ENCODE results near the gene HUS1. TPM values are rescaled to one million over a fixed set of nuclear protein-coding genes. Genes with fewer than 3 reads are reported as not detected.
"Not testable (repeated sequence)": the region's sequence is repeated elsewhere in the genome, so short reads cannot be mapped to it uniquely, and the experiment has no call there.

The HUS1 gene
- total RNA-seq, 4 donors from 2014 or later = 11.5 to 15.6 (median 13.7) TPM

- Histone ChIP-seq H3K27me3 (peaks cover 0 to 12% (median 0%) of the 10 kb centered on the region in 4 donors), H3K4me1 (peaks cover 0 to 2% (median 0%) of the 10 kb centered on the region in 4 donors)
- intact Hi-C loops (cut with DNase I) = no loop called here
Observed at GRCh38 chr7:48006866-48007265, 27.5 kb upstream of the HUS1 start.

DNA sequence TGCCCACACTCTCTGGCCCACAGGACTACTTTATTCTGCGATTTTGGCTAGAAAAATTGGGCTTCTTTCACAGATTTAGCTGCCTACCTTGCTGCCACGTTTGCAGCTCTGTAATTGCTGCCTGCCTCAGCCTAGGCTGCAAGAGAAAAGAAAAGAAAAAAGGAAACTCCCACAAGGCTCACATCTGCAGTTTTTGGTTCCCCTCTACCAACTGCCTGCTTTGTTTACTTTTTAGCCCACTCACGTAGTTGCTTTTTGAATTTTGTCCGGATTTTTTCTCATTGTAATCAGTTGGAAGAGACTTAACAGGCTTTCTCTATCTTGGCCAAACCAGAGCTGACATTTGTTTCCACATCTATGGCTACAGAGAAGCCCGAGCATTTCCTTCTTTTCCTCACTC is 25.2 kb upstream of the HUS1 start:
- H3K4me1 ChIP-seq = no peaks in the 10 kb centered on the region
- 29% methylated on average over 5 of the region's 5 CpGs for WGBS
- H3K27ac ChIP-seq (replicated peaks in 1 of 4) = no peak overlapping the region
- no peaks in the 10 kb centered on the region for H3K9me3 ChIP-seq
- H3K27me3 ChIP-seq = peaks cover 0 to 12% (median 0%) of the 10 kb centered on the region in 4 donors
- DNase-seq (ENCODE audit: extremely low spot score) = no peak
- no peaks in the 10 kb centered on the region for H3K36me3 ChIP-seq
- TF ChIP-seq EP300 (IDR thresholded peaks at IDR 0.05) (no peak), POLR2AphosphoS5 (IDR thresholded peaks at IDR 0.05) (no peak), POLR2A (IDR thresholded peaks at IDR 0.05; ENCODE audit: low read depth) (no peak)
- TF ChIP-seq, protein P1, sequence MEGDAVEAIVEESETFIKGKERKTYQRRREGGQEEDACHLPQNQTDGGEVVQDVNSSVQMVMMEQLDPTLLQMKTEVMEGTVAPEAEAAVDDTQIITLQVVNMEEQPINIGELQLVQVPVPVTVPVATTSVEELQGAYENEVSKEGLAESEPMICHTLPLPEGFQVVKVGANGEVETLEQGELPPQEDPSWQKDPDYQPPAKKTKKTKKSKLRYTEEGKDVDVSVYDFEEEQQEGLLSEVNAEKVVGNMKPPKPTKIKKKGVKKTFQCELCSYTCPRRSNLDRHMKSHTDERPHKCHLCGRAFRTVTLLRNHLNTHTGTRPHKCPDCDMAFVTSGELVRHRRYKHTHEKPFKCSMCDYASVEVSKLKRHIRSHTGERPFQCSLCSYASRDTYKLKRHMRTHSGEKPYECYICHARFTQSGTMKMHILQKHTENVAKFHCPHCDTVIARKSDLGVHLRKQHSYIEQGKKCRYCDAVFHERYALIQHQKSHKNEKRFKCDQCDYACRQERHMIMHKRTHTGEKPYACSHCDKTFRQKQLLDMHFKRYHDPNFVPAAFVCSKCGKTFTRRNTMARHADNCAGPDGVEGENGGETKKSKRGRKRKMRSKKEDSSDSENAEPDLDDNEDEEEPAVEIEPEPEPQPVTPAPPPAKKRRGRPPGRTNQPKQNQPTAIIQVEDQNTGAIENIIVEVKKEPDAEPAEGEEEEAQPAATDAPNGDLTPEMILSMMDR (IDR thresholded peaks at IDR 0.05) = no peak
- no peak overlapping the region for H3K4me3 ChIP-seq
- intact Hi-C loops (cut with DNase I) = no loop called here

More at GRCh38 chr7:48006866-48007265, 27.5 kb upstream of the HUS1 start:
- DNase-seq (ENCODE audit: extremely low spot score) = no peak
- TF ChIP-seq POLR2AphosphoS5 (IDR thresholded peaks at IDR 0.05) (no peak), POLR2A (IDR thresholded peaks at IDR 0.05; ENCODE audit: low read depth) (no peak)
- no peak overlapping the region for H3K4me3 ChIP-seq
- H3K36me3 ChIP-seq = no peaks in the 10 kb centered on the region
- no peaks in the 10 kb centered on the region for H3K9me3 ChIP-seq
- no peak overlapping the region for H3K27ac ChIP-seq (replicated peaks in 1 of 4)
- WGBS = 61% methylated on average over 6 of the region's 6 CpGs

- H3K4me3 ChIP-seq = no peak overlapping the region
- no peak overlapping the region for H3K27ac ChIP-seq (replicated peaks in 1 of 4)
- no peaks in the 10 kb centered on the region for H3K9me3 ChIP-seq
- intact Hi-C loops (cut with DNase I) = no loop called here
- H3K36me3 ChIP-seq = no peaks in the 10 kb centered on the region
- H3K27me3 ChIP-seq = peaks cover 0 to 12% (median 0%) of the 10 kb centered on the region in 4 donors
- no peaks in the 10 kb centered on the region for H3K4me1 ChIP-seq
- WGBS = 45% methylated on average over 2 of the region's 2 CpGs
- TF ChIP-seq, protein P1 (IDR thresholded peaks at IDR 0.05) = no peak
- TF ChIP-seq EP300 (IDR thresholded peaks at IDR 0.05) = no peak
- TF ChIP-seq POLR2AphosphoS5 (IDR thresholded peaks at IDR 0.05) = no peak
- no peak for TF ChIP-seq POLR2A (IDR thresholded peaks at IDR 0.05; ENCODE audit: low read depth)
- no peak for DNase-seq (ENCODE audit: extremely low spot score)
Observed at GRCh38 chr7:48004032-48004431, 24.6 kb upstream of the HUS1 start.

GRCh38 chr7:48000164-48000563 is 20.7 kb upstream of the HUS1 start:
- 93% methylated on average over 13 of the region's 13 CpGs for WGBS
- H3K4me1 ChIP-seq; H3K36me3 ChIP-seq; DNase-seq (ENCODE audit: extremely low spot score); intact Hi-C loops (cut with DNase I); H3K4me3 ChIP-seq; H3K27me3 ChIP-seq; H3K9me3 ChIP-seq; H3K27ac ChIP-seq (replicated peaks in 1 of 4): not testable (repeated sequence)

DNA sequence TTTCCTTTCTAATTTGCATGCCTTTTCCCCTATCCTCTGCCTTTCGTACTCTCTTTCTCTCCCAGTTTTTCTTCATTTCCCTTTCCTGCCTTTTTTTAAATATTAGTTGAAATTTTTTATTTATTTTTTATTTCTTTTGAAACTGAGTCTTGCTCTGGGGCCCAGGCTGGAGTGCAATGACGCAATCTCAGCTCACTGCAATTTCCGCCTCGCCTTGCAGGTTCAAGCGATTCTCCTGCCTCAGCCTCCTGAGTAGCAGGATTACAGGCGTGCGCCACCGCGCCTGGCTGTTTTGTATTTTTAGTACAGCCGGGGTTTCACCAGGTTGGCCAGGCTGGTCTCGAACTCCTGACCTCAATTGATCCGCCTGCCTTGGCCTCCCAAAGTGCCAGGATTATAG is 20.0 kb upstream of the HUS1 start:
- Histone ChIP-seq H3K27me3 (no peaks in the 10 kb centered on the region), H3K4me3 (no peak overlapping the region), H3K4me1 (no peaks in the 10 kb centered on the region), H3K36me3 (no peaks in the 10 kb centered on the region), H3K9me3 (no peaks in the 10 kb centered on the region), H3K27ac (replicated peaks in 1 of 4) (no peak overlapping the region)
- intact Hi-C loops (cut with DNase I) = no loop called here
- DNase-seq (ENCODE audit: extremely low spot score) = no peak
- 98% methylated on average over 12 of the region's 12 CpGs for WGBS
- TF ChIP-seq POLR2AphosphoS5 (IDR thresholded peaks at IDR 0.05) = no peak
- TF ChIP-seq EP300 (IDR thresholded peaks at IDR 0.05) = no peak
- TF ChIP-seq, protein P1 (IDR thresholded peaks at IDR 0.05) = no peak
- no peak for TF ChIP-seq POLR2A (IDR thresholded peaks at IDR 0.05; ENCODE audit: low read depth)

DNA sequence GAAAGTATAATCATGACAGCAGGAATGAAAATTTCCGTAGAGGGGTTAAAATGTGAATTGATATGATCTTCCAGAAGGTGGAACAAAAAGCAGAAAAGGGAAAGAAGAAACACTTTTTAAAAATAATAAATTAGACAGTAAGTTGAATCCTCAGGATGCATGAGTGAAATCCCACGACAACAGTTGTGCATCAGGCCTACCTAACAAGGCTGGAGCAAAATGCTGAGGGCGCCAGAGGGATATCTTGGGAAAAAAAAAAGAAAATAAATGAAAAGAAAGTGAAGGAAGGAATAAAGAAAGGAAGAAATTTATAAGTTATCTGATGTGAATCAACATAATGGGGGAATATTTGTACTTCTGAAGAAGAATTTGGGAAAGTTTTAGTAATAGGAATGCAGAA is 13.0 kb upstream of the HUS1 start:
- no peaks in the 10 kb centered on the region for H3K9me3 ChIP-seq
- H3K27ac ChIP-seq (replicated peaks in 1 of 4) = peak overlapping the region in 3 of 4 donors; percentile 30 to 60 (median 59)
- H3K4me3 ChIP-seq = peak overlapping the region in 3 of 4 donors; percentile 52 to 56 (median 55)
- intact Hi-C loops (cut with DNase I) = no loop called here
- WGBS = 81% methylated on average over 3 of the region's 3 CpGs
- no peak for TF ChIP-seq POLR2A (IDR thresholded peaks at IDR 0.05; ENCODE audit: low read depth)
- TF ChIP-seq, protein P1 (IDR thresholded peaks at IDR 0.05) = no peak
- TF ChIP-seq EP300 (IDR thresholded peaks at IDR 0.05) = no peak
- no peak for TF ChIP-seq POLR2AphosphoS5 (IDR thresholded peaks at IDR 0.05)
- peaks cover 0 to 16% (median 9%) of the 10 kb centered on the region in 4 donors for H3K4me1 ChIP-seq
- no peaks in the 10 kb centered on the region for H3K36me3 ChIP-seq
- no peak for DNase-seq (ENCODE audit: extremely low spot score)
- no peaks in the 10 kb centered on the region for H3K27me3 ChIP-seq

Data from esophagus muscularis mucosa (tissue), 4 donors.